Nephron progenitor cell (in vitro differentiated cells): ENCODE measurements around the gene WFDC8.
"Not testable (repeated sequence)": the region's sequence is repeated elsewhere in the genome, so short reads cannot be mapped to it uniquely, and the experiment has no call there.

ENCODE experiments used
- DNase-seq: peaks from one replicate; pipeline ENCODE4 v3.0.0; 2021
- H3K27ac Mint-ChIP-seq: 2 replicates; pipeline ENCODE4 v1.8.0; 2021; ENCODE audit warnings: mild to moderate bottlenecking, moderate library complexity, mixed read lengths
- H3K27me3 Mint-ChIP-seq: 2 replicates; pipeline ENCODE4 v1.8.0; 2021; ENCODE audit warnings: mild to moderate bottlenecking, low read depth, mixed read lengths; ENCODE audit not compliant: poor library complexity
- H3K36me3 Mint-ChIP-seq: 2 replicates; pipeline ENCODE4 v1.8.0; 2021; ENCODE audit warnings: low read depth, mixed read lengths
- H3K4me1 Mint-ChIP-seq: 2 replicates; pipeline ENCODE4 v1.8.0; 2021; ENCODE audit warnings: mixed read lengths
- H3K4me3 Mint-ChIP-seq: 2 replicates; pipeline ENCODE4 v1.8.0; 2021; ENCODE audit warnings: mild to moderate bottlenecking, moderate library complexity, mixed read lengths
- H3K9me3 Mint-ChIP-seq: 2 replicates; pipeline ENCODE4 v1.8.0; 2021; ENCODE audit warnings: mild to moderate bottlenecking, moderate library complexity, mixed read lengths
- CTCF ChIP-seq: fragments of 200-600 bp; sonication (generic); IDR thresholded peaks from 2 replicates; pipeline ENCODE4 v1.5.0; 2021; ENCODE audit warnings: antibody characterized with exemption

Gene WFDC8

GRCh38 chr20:45583502-45583901 lies 4.4 kb upstream of the WFDC8 start:
- peaks cover 5% of the 10 kb centered on the region for H3K27me3 Mint-ChIP-seq
- DNase-seq = no peak
- TF ChIP-seq CTCF = no peak
- H3K4me1 Mint-ChIP-seq = peaks cover 4% of the 10 kb centered on the region
- H3K36me3 Mint-ChIP-seq = no peaks in the 10 kb centered on the region
- H3K27ac Mint-ChIP-seq = no peak overlapping the region
- H3K4me3 Mint-ChIP-seq = no peak overlapping the region
- peaks cover 4% of the 10 kb centered on the region for H3K9me3 Mint-ChIP-seq

- Mint-ChIP-seq H3K36me3 (no peaks in the 10 kb centered on the region), H3K4me3 (no peak overlapping the region), H3K4me1 (peaks cover 4% of the 10 kb centered on the region), H3K9me3 (no peaks in the 10 kb centered on the region), H3K27me3 (peaks cover 5% of the 10 kb centered on the region), H3K27ac (no peak overlapping the region)
- DNase-seq = no peak
- TF ChIP-seq CTCF = no peak
These were observed 2.6 kb upstream of the WFDC8 start for GRCh38 chr20:45581702-45582101.

- Mint-ChIP-seq H3K4me3 (no peak overlapping the region), H3K27ac (no peak overlapping the region), H3K9me3 (no peaks in the 10 kb centered on the region), H3K27me3 (peaks cover 5% of the 10 kb centered on the region), H3K36me3 (no peaks in the 10 kb centered on the region), H3K4me1 (peaks cover under 1% of the 10 kb centered on the region)
- no peak for TF ChIP-seq CTCF
- no peak for DNase-seq
These were observed 853 bp downstream of the WFDC8 start for GRCh38 chr20:45578231-45578630.

- DNase-seq = no peak
- peaks cover 5% of the 10 kb centered on the region for H3K27me3 Mint-ChIP-seq
- no peak for TF ChIP-seq CTCF
- H3K36me3 Mint-ChIP-seq = no peaks in the 10 kb centered on the region
- H3K9me3 Mint-ChIP-seq = peaks cover 4% of the 10 kb centered on the region
- H3K4me1 Mint-ChIP-seq = no peaks in the 10 kb centered on the region
- no peak overlapping the region for H3K27ac Mint-ChIP-seq
- no peak overlapping the region for H3K4me3 Mint-ChIP-seq
These were observed 2.1 kb downstream of the WFDC8 start for GRCh38 chr20:45576995-45577394.

- Mint-ChIP-seq H3K4me1 (no peaks in the 10 kb centered on the region), H3K36me3 (no peaks in the 10 kb centered on the region), H3K4me3 (no peak overlapping the region), H3K27me3 (peaks cover 5% of the 10 kb centered on the region), H3K9me3 (peaks cover 4% of the 10 kb centered on the region), H3K27ac (no peak overlapping the region)
- no peak for DNase-seq
- no peak for TF ChIP-seq CTCF
These were observed 3.2 kb downstream of the WFDC8 start for GRCh38 chr20:45575931-45576330.

- H3K27me3 Mint-ChIP-seq, H3K9me3 Mint-ChIP-seq, H3K4me1 Mint-ChIP-seq, H3K27ac Mint-ChIP-seq, H3K4me3 Mint-ChIP-seq, H3K36me3 Mint-ChIP-seq, DNase-seq: not testable (repeated sequence)
These were observed 9.4 kb downstream of the WFDC8 start for GRCh38 chr20:45569650-45570049.
